Measurements from ENCODE around the gene RFC2. TPM values are rescaled to one million over a fixed set of nuclear protein-coding genes. Genes with fewer than 3 reads are reported as not detected.

Gene RFC2
- total and polyA plus RNA-seq, 10 of the 15 experiments (the other 5 are each of a cell fraction or from before 2014, with no cell fraction given): 25.8 to 145 (median 90.9) TPM

GRCh38 chr7:74254129-74254857 lies at the start of gene RFC2 (continued):
- TF ChIP-seq HDAC2 (IDR thresholded peaks at IDR 0.05) (no peak), ZNF217 (IDR thresholded peaks at IDR 0.05) (no peak), SUPT20H (IDR thresholded peaks at IDR 0.05; ENCODE audit: borderline replicate concordance, control insufficient read depth, low read depth, low read length) (no peak), BCL3 (IDR thresholded peaks at IDR 0.05; ENCODE audit: borderline replicate concordance, insufficient read depth, low read depth, low read length, poor library complexity, severe bottlenecking) (no peak), CREB1 (IDR thresholded peaks at IDR 0.05; ENCODE audit: low read depth) (peak; percentile 92), MAX (IDR thresholded peaks at IDR 0.05; ENCODE audit: low read depth, low read length) (peak; percentile 62), IRF3 (IDR thresholded peaks at IDR 0.05) (no peak), TARDBP (IDR thresholded peaks at IDR 0.05; ENCODE audit: borderline replicate concordance) (peak; percentile 15; the same call in 1 of the 2 replicates), MYB (IDR thresholded peaks at IDR 0.05; ENCODE audit: borderline replicate concordance, low read depth, low read length) (peak; percentile 54; the same call in 1 of the 2 replicates), RUNX3 (IDR thresholded peaks at IDR 0.05; ENCODE audit: low read length) (peak; percentile 94), CHD4 (IDR thresholded peaks at IDR 0.05) (no peak), USF1 (IDR thresholded peaks at IDR 0.05; ENCODE audit: borderline replicate concordance, extremely low read length, insufficient read depth, low read depth, low read length) (no peak), MLLT1 (IDR thresholded peaks at IDR 0.05) (peak; percentile 70; the same call in 1 of the 2 replicates), YBX1 (IDR thresholded peaks at IDR 0.05) (no peak), FOXM1 (IDR thresholded peaks at IDR 0.05; ENCODE audit: low read depth, low read length) (peak; percentile 49; the same call in 1 of the 2 replicates)
- TF ChIP-seq, protein P1, sequence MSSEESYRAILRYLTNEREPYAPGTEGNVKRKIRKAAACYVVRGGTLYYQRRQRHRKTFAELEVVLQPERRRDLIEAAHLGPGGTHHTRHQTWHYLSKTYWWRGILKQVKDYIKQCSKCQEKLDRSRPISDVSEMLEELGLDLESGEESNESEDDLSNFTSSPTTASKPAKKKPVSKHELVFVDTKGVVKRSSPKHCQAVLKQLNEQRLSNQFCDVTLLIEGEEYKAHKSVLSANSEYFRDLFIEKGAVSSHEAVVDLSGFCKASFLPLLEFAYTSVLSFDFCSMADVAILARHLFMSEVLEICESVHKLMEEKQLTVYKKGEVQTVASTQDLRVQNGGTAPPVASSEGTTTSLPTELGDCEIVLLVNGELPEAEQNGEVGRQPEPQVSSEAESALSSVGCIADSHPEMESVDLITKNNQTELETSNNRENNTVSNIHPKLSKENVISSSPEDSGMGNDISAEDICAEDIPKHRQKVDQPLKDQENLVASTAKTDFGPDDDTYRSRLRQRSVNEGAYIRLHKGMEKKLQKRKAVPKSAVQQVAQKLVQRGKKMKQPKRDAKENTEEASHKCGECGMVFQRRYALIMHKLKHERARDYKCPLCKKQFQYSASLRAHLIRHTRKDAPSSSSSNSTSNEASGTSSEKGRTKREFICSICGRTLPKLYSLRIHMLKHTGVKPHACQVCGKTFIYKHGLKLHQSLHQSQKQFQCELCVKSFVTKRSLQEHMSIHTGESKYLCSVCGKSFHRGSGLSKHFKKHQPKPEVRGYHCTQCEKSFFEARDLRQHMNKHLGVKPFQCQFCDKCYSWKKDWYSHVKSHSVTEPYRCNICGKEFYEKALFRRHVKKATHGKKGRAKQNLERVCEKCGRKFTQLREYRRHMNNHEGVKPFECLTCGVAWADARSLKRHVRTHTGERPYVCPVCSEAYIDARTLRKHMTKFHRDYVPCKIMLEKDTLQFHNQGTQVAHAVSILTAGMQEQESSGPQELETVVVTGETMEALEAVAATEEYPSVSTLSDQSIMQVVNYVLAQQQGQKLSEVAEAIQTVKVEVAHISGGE (CRISPR knock-in tag; IDR thresholded peaks at IDR 0.05): peak; percentile 78
